GM21786 (cell line): Measurements from ENCODE around the gene ASPG.

Source experiments
- ATAC-seq: cut with Tn5 transposase; IDR thresholded peaks from one replicate; pipeline ENCODE4 v1.9.1; 2021; ENCODE audit not compliant: unreplicated experiment

ASPG gene

DNA sequence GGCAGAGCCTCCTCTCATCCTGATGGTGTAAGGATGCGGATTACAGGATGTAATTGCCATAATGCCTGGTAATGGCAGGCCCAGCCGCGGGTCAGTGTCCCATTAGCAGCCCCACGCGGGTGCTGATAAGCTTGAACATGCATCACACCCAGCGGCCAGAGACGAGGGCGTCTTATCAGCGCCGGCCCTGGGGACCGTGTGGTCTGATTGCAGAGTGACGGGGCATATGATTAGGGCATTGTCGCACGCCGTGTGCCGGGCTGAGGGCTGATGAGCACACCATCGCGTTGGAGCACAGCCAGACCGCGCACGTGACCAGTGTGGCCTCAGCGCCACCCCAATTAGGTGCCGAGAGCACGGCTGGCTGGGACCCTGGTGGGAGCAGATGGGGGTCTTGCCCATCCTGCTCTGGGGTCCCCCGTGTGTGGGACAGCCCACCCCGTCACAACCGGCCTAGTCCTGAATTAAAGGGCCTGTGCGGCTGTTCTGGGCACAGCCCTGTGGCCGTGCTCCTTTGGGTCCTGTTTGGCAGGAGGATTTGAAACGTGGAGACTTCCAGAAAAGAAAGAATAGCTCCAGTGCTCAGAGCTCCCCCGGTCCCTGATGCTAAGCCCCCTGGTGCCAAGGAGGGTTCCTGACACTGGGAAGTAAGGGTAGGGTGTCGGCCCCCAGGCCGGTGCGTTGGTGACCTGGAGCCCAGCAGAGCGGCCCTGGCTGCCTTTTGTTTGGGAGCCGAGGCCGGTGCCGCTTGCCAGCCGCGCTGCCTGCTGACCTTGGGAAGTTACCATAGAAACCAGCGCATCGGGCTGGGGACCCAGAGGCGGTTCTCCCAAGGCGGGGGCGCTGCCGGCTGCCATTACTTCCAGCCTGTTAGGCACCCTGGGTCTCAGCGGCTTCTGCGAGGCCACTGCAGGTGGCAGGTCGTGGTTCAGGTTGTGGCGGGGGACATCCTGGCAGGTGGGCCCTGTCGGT, 73.6 kb downstream of the ASPG start:
- no peak for ATAC-seq

DNA sequence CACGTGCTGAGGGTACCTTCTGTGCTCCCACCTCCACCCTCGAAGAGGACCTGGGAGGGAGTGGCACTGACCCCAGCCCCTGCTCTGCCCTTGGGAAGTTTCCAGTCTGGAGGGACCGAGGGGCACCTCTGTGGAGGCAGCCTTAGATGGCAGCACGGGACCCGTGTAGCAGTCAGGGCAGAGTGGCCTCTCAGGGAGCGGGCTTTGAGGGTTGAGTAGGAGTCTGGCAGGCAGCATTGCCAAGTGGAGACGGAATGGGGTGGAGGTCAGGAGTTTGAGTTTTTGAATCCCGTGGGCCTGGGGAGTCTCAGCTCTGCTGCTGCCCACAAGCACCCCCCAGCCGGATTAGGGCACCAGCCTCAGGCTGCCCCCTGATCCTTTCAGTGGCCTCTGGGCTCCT, 74.5 kb downstream of the ASPG start:
- no peak for ATAC-seq

DNA sequence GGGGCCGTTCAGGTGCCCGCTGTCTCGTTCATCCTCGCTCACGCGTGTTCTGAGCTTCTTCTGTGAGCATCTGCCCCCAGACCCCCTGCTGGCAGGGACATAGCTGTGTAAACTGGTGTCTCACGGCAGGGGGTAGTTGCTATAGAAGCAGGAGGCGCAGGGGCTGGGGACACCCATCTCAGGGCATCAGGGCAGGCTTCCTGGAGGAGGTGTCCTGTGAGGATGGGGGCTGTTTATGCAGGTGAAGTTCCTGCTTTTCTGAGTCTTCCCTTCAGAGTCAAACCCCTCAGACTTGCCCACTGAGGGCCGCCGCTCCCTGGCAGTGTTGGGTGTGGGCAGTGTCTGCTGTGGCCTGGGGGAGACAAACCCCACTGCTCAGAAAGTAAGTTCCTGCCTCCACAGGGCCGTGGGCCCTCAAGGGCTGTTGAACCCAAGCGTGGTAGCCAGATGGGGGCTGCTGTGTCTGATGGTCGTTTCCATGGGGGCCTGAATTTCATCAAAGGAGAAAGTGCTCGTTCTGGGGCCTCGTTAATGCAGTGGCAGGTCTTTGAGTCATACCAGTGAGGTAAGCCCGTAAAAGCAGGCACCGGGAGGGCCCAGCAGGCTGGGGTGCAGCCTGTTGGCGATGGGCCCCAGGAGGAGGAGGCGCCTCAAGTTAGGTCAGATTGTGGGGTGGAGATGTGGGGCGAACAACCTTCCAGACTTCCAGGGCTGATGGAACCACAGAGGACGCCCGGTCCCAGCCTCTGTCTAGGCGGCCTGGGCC, 76.3 kb downstream of the ASPG start:
- no peak for ATAC-seq

DNA sequence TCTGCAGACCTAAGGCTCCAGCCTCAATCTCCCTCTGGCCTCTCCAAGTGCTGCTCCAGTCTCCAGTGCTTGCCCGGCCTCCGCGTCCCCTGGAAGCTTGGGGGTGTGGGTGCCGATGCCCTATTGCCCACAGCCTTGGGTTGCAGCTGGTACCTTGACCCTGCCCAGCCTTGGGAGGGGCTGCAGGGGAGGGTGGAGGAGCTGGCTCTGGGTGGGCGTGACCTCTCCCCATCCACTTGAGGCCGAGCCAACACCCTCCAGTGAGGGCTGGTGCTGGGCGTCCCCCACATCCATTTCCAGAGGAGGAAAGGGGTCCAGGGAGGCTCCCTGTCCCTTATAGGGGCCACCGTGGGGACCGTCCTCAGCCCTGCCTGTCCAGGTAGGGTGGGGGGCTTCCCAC, 77.0 kb downstream of the ASPG start:
- no peak for ATAC-seq

DNA sequence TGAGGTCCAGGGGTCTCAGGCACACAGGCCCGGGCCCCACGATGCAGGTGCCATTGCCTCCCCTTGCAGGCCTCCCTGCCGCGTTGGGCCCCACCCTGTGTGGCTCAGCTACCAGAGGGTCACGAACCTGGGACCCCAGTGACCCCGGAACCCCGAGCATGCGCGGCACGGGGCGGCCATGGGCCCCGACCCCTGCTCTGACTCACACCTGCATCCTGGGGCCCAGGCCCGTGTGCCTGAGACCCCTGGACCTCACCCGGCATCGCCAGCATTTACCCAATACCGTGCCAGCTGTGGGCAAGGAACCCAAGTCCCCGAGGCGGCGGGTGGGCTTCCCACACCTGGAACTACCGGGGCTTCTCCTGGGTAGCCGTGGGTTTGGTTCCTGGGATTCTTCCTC, 78.0 kb downstream of the ASPG start:
- no peak for ATAC-seq

DNA sequence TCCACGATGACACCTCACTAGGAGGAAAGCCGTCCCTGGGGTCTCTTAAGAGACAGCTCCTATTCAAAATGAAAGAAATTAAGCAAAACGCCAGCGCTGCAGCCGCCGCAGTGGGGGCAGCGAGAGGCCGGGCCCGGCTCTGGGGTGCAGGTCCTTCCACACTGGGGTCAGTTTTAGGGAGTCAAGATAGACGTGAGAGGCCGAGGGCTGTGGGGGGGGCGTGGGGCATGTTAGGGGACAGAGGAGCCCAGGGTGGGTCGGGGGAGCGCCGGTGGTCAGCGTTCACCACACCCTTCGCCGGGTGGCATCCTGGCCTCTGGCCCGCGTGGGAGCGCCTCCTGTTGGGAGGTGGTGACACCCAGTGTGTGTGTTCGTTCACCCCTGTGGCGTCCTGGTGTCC, 78.5 kb downstream of the ASPG start:
- ATAC-seq: no peak

DNA sequence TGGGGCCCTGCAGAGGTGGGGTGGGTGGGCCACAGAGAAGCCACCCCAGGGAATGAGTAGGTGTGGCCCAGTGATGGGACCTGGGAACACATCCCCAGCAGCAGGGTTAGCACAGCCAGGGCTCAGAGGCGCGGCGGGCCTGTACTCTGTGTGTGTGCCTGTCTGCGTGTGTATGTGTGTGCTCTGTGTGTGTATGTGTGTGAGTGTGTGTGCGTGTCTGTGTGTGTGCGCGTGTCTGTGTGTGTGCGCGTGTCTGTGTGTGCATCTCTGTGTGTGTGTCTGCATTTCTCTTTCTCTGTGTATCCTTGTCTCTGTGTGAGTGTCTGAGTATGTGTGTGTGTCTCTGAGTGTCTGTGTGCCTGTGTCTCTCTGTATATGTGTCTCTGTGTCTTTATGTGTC, 79.0 kb downstream of the ASPG start:
- no peak for ATAC-seq
